Activated T-helper 9 cell treated with anti-CD3 and anti-CD28 coated beads, Interleukin-2, amount 50 U/mL, for 16 hours (primary cell): Measurements from ENCODE around the gene GRID1.
"Not testable (repeated sequence)": the region's sequence is repeated elsewhere in the genome, so short reads cannot be mapped to it uniquely, and the experiment has no call there.

Source experiments
- DNase-seq: peaks from one replicate; pipeline ENCODE4 v3.0.0-alpha.2; 2020; ENCODE audit warnings: low read depth

GRID1 gene

DNA sequence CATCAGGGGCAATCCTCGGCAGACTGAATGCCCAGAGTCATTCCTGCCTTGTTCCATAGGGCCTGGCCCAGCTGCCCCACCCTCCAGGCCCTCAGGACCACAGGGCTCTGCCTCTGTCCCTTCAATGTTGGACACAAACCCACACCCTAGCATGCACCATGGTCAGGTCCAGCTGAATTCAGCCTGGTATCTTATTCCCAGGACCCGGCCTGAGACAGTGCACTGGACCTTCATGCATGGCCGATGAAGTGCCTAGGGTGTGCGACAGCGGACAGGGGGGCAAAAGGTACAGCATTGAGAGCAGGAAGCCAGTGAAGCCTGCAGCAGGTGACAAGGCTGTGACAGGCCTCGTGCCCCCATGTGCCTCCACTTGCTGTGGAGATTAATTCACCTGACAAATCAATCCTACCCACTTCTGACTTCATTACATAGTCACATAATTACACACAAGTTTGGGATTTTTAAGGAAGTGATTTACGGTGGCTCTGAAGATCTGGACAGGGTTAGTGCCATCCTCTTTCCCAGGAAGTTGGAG lies 261.9 kb downstream of the GRID1 start:
- DNase-seq = no peak

DNA sequence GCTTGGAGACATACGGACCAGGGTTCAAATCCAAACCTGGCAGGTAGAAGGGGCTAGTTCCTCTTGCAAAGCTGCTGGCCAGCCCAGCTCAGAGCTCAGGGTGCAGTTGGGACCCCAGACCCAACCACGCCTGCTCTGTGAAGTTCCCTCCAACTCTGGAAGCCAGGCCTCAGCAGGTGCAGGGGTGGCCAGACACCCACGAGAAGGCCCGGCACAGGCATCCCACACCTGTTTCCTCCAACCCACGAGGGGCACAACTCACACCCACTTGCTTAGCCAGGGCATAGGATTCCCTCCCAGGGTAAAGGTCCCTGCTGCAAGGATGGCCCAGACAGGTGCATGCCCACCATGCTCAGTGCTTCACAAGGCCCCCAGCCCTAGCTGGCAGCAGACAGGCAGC lies 262.4 kb downstream of the GRID1 start:
- DNase-seq = no peak

DNA sequence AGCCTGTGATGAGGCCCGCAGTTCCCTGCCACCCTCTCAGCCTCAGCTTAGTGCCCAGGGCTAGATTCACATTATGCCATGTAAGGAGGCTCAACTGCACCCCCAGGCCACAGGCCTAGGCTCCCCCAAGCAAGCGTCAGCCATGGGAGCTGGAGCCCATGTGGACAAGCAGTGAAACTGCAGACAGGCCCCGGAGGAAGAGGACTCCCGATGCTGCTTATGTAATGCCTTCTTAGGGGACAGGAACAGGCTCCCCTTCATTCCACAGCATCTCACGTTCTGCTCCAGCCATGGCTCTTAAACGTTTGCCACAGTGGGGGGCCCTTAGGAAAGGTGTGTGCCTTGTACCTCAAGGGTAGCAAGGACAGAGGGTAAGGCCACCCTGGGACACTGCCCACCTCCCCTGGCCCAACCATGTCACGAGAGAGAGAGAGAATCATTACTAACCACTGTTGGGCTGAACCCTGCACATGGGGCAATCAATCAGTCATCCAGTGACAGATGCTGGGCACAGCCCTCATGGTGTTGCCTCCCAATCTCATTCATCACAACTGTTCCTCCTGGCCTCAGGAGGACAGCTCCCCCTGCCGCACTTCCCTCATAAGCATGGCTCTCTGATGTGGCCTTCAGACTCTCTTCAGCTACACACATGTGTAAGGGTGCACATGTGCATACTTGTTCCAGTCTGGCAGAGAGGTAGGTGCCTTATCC lies 263.0 kb downstream of the GRID1 start:
- no peak for DNase-seq

DNA sequence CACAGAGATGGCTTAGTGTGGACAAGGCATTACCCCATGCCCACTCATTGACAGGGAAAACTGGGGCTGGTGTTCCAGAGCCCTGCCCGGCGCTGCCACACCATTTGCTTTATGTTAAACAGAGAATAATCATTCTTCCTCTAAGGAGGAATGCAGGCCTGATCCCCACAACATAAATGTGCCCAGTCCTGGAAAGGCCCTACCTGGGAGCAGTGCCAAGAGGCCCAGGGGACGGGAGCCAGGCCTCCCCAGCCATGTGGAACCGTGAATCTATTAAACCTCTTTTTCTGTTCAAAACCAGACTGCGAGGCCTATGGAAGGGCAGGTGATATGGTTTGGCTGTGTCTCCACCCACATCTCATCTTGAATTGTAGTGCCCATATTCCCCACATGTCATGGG lies 264.1 kb downstream of the GRID1 start:
- no peak for DNase-seq

DNA sequence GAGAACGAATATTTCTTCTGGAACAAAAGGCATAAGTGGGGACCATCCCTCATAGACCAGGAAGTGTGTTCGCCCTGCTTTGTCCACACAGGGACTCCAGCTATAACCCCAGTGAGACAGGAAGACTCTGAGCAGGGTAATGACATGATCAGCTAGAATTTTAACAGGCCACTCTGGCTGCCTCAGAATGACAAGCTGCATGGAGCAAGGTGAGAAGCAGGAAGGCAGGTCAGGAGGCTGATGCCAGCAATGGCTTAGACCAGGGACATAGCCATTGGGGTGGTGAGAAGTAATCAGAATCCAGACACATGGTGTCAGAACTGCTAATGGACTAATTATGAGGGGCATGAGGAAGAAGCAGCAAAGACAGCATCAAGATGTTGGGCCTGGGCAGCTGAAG lies 264.6 kb downstream of the GRID1 start:
- DNase-seq = no peak

DNA sequence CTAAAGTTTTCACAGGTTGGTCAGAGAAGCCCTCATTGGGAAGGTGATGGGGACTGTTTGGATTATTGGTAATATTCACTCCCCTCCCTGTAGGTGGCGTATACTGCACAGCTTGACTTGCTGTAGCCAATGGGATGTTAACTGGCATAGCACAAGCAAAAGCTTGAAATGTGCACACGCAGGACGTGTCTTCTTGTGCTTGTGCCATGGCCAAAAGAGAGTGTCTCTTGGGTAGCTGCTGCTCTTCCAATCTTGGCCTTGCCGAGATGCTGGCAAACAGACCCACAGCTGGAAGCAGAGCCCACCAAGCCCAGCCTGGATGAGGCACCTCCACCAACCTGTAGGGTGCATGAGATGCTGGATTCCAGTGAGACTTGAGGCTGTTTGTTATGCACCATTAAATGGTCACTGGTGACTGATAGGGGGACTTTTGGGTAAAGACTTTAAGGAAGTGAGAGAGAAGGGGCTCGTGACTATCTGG lies 266.0 kb downstream of the GRID1 start:
- DNase-seq = no peak

DNA sequence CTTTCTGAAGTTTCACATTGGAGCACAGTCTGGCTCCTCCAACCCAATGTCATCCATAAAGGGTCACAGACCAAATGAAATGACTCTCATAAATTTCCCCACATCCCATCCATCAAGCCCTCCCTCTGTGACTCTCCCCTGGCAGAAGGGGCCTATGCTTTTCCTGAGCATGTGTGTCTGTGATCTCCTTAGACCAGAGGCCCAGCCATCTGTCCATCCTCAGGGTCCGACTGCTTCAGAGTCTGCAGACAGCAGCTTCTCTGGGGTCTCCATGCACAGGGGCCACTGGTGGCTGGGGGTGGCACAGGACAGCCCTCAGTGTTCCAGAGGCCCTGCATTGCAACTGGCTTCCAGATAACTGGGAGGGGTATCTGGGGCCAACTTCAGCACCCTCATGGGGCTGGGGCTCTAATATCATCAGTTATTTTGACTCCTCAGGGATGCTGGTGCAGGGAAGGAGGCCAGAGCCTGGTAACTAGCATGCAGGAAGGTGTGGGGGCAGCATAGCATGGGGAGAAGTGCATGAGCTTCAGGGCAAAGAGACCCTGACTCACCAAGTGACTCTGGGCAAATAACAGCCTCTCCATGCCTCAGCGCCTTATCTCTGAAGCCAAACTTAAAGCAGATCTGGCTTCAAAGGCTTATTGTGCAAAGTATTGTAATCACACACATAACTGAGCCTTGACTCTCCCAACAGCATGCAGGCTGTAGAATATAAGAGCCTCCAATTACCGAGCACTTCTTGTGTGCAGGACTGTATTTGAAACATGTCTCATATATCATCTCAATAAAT lies 266.9 kb downstream of the GRID1 start:
- DNase-seq = no peak

DNA sequence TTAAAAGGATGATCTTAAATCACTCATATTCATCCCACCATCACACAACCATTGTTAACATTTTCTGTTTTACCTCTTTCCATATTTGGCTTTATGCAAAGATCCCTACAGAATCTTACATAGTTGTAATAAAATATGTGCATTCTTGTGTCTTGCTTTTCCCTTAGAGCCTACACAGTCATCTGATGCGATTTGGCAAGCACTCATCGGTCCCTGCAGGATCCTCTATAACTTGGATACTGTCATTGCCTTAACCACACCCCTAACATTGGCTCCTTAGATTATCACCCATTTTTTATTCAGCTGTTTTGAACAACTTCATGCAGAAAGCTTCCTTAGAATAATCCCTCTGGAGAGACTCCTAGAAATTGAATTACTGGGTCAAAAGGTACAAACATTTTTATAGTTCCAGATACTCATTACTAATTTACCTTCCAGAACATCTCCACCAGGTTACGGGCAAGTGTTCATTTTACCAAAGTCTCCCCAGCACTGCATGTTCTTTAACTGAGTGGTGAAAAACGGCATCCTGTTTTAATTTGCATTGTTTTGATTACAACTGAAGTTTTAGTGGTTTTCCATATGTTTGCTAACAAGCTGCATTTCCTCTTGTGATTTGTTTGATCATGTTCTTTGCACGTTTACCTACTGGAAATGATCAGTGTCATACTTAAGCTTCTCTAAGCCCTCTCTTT lies 268.3 kb downstream of the GRID1 start:
- DNase-seq = no peak

DNA sequence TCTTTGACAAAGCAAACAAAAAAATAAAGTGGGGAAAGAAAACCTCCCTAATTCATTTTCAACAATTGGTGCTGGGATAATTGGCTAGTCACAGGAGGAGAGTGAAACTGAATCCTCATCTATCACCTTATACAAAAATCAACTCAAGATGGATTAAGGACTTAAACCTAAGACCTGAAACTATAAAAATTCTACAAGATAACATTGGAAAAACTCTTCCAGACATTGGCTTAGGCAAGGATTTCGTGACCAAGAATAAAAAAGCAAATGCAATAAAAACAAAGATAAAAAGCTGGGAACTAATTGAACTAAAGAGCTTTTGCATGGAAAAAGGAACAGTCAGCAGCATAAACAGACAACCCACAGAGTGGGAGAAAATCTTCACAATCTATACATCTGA lies 271.5 kb downstream of the GRID1 start:
- DNase-seq = not testable (repeated sequence)

DNA sequence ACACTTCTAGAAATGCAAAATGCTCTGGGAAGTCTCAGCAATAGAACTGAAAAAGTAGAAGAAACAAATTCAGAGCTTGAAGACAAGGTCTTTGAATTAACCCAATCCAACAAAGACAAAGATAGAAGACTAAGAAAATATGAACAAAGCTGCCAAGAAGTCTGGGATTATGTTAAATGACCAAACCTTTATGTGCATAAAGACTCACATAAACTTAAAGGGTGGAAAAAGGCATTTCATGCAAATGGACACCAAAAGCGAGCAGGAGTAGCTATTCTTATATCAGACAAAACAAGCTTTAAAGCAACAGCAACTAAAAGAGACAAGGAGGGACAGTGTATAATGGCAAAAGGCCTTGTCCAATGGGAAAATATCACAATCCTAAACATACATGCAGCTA lies 274.3 kb downstream of the GRID1 start:
- not testable (repeated sequence) for DNase-seq

DNA sequence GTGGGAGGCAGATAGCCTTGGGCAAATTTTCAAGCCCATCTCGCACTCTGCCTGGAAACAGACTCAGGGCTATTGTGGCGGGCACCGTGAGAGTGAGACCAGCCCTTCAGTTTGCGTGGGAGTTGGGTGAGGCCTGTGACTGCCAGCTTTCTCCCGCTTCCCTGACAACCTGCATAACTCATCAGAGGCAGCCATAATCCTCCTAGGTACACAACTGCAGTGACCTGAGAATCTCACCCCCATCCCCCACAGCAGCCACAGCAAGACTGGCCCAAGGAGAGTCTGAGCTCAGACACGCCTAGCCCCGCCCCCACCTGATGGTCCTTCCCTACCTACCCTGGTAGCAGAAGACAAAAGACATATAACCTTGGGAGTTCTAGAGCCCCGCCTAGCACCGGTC lies 275.4 kb downstream of the GRID1 start:
- no peak for DNase-seq

DNA sequence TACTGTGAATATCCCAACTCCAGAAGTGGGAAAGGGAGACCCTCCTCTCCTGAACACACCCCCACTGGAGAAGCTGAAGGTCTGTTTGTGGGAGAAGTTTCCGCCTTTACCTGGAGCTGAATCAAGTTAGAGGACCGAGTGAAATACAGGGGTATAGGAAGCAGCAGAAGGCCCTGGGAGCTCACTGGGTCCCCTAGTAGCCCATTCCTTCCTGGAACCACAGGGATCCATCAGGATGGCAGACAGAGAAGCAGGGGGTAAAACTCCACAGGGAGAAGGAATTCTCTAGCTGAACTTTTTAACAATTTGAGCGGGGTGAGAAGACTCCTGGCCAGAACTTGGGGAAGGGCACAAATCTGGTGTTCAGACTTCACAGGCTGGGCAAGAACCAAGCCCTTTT lies 275.8 kb downstream of the GRID1 start:
- DNase-seq = no peak

DNA sequence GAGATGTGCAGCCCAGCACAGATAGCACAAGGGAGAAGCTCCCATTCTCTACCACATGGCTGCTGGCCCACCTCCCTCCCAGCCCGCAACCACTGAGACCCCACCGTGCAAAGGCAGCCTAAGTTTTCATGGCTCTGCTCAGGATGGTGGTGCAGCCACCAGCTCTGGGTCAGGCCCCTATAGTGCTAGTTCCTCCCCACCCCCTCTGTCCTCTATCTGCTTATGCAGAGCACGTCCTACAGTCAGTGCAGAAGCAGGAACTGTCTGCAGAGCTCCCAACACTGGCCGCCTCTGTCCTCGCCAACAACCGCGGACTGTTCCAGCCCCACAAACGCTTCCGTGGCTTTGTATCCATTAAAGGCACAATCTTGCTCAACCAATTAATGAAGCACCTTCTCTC lies 278.9 kb downstream of the GRID1 start:
- DNase-seq = no peak

DNA sequence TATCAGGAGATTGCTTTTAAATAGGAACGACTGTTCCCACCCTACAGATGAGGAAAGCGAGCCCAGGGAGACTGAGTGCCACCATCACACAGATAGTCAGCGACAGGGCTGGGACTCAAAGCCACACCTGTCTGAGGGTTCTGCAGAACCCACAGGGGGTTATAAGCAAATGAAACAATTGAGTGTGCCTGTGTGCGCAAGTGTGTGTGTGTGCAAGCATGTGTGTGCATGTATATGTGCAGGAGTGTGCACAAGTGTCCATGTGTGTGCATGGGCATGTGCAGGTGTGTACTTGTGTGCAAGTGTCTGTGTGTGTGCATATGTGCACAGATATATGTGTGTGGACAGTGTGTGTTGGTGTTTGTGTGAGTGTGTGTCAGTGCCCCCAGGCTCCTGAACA lies 280.2 kb downstream of the GRID1 start:
- no peak for DNase-seq

DNA sequence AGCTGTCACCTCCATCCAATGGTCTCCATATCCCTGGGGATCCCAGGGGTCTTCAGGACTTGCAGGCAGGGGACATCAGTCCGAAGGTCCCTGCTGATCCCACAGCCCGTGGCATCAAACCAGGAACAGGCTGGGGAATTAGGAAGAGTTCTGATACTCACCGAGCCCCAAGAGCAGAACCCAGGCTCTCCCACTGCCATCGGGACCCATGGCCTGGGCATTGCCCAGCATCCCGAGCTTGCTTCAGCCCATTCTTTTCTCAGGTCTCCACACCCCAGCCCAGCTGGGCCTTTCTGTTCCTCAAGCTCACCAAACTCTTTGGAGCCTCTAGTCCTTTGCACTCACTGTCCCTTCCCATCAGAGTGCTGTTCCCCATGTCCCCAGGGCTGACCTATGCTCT lies 280.9 kb downstream of the GRID1 start:
- no peak for DNase-seq

DNA sequence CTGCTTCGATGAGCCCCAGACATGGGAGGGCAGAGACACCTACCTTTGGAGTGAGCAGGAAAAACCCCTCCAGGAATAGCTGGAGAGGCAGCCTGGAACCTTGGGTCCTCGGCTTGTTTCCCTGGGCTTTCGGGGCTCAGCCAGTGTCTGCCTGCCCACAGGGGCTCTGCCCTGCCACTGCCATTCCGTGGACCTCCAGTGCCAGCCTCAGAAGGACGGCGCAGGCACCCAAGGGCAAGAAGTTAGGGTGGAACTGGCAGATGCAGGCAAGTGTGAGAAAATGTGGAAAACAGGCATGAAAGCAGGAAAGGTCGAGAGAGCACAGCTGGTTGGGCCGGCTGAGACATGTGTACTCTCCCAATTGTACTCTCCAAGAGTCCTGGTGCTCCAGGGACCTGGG lies 281.5 kb downstream of the GRID1 start:
- no peak for DNase-seq

DNA sequence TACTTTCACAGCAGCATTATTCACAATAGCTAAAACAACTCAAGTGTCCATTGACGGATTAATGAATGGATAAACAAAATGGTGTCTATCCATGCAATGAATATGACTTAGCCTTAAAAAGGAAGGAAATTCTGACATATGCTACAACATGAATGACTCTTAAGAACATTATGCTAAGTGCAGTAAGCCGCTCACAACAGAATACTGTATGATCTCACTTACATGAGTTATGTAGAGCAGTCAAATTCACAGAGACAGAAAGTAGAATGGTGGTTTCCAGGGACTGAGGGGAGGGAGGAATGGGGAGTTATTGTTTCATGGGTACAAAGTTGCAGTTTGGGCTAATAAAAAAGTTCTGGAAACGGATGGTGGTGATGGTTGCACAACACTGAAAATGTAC lies 282.0 kb downstream of the GRID1 start:
- no peak for DNase-seq

DNA sequence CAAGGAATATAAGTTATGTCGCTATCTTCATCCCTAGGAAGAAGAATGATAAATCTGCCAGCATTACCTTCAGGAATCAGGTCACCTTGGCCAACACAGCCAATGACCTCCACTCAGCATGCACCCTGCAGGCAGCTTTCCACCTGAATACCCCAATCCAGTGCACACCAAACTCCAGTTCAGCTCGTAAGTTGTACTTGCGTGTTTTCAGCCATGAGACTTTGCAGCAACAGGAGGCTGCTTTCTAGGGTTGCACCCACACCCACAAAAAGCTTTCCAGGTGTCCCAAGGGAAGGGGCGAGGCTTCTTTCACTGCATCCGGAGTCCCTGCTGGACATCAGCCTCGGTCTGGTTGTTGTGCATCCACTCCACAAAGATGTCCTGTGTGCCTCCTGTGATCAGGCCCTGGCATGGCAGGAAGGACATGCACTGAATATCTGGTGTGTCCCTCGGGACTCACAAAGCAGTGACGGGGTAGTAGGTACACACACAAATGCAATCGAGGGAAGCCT lies 282.9 kb downstream of the GRID1 start:
- DNase-seq = no peak

DNA sequence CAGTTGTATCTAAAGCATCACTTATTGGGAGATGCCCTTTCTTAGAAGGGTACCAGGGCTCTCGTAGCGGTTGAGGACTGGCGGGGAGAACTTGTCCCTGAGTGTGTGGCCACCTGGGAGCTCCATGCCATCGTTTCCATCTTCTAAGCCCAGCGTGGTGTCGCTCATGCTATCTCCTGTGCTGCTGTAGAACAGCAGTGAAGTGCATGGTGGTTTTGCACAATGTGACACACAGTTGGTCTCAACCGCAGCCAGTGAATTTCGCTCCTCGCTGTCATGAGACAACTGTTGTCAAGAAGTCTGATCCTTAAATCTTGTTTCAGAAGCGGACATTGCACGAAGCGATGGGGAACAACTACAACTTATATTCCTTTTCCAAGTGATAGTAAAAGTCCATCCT lies 283.4 kb downstream of the GRID1 start:
- DNase-seq = no peak

DNA sequence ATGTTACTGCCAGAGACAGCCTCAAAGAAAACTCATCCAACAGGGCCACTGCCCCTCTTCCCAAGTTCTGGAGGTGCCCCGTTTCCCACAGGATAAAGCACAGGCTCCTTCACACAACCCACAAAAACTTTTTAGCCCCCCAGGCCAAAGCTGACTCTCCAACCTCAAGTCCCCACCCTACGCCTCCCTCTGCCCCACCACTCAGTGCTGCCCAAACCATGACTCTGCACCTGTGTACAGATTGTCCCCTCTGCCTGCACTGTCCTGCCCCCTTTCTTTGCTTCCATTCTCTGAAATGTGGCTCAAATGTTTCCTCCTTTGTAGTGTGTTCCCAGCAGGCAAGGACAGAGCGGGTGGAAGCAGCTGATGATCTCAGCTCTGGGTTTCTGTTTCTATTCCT lies 284.0 kb downstream of the GRID1 start:
- no peak for DNase-seq

DNA sequence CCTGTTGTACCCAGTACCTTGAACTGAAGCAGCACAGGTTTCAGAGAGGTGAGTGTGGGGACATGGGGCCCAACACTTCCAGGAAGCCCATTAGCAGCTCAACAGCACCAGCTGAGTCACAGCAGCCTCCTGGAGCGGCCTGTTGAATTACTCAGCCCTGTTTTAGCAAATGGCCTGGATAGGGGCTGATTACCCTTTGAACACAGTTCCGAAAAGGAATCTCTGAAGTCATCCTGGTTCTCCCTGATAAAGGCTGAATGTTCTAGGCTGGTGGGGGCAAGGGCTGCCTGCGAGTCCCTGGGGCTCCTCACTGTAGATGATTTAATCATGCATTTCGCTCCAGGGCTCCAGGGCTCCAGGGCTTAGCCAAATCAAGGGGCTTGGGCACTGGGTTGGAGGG lies 287.5 kb downstream of the GRID1 start:
- DNase-seq = no peak

DNA sequence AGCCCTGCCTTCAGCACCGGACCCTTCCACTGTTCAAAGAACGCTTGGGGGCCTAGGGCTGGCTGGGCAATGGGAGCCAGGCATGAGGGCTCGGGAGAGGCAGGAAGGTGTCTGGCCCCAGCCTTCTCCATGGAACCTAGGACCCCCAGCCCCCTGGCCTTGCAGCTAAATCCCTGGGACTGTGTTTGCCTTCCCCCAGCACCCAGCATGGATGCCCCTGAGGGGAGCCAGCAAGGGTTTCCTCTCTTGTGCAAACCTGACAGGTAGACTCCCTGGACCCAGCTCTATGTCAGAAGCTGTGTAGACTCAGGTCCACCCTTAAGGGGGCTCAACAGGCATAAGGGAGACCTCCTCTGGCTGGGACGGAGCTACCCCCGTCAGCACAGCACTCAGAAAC lies 288.0 kb downstream of the GRID1 start:
- DNase-seq = no peak
